ENCODE data around the gene SGK2.

DNA sequence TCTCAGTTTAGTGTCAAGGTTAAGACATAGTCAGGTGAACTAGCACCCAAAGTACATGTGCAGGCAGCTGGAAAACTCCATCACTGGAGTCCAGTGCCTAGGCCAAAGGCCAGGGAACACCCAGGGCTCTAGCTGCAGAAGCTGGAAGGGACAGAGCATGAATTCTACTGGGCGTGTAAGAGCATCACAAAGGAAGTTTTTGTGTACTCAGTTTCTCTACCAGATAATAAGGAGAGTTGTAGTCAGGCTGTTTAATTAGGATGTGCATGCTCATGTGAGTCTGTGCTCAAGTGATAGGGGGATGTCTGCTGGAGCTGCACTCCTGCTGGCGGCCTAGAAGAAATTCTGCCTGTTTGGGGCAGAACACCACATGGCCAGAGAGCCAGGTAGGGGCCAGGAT lies 43.2 kb upstream of the SGK2 start:
- TF ChIP-seq POLR2AphosphoS5 (IDR thresholded peaks at IDR 0.05; ENCODE audit: borderline replicate concordance, low read depth, low read length) (no peak), FOXP2 (optimal IDR thresholded peaks at IDR 0.05; ENCODE audit: control extremely low read depth, extremely low read length, insufficient read depth) (no peak), EZH2 (IDR thresholded peaks at IDR 0.05) (no peak)
